HG03097 (cell line): ENCODE measurements around the gene SLC35F2.
"Not testable (repeated sequence)": the region's sequence is repeated elsewhere in the genome, so short reads cannot be mapped to it uniquely, and the experiment has no call there.

Source experiments
- ATAC-seq: cut with Tn5 transposase; IDR thresholded peaks from one replicate; pipeline ENCODE4 v1.9.1; 2021; ENCODE audit not compliant: unreplicated experiment, low FRiP score

The SLC35F2 gene

GRCh38 chr11:107842412-107843100 lies 16.0 kb downstream of the SLC35F2 start:
- ATAC-seq = no peak

- peak; percentile 19 for ATAC-seq
These were observed 18.5 kb downstream of the SLC35F2 start for GRCh38 chr11:107840129-107840484.

- ATAC-seq = no peak
These were observed 21.7 kb downstream of the SLC35F2 start for GRCh38 chr11:107836851-107837250.

GRCh38 chr11:107834995-107835394 lies 23.6 kb downstream of the SLC35F2 start:
- no peak for ATAC-seq

- not testable (repeated sequence) for ATAC-seq
These were observed 24.7 kb downstream of the SLC35F2 start for GRCh38 chr11:107833926-107834325.

- ATAC-seq = no peak
These were observed 27.6 kb downstream of the SLC35F2 start for GRCh38 chr11:107830915-107831540.

- ATAC-seq = no peak
These were observed 31.5 kb downstream of the SLC35F2 start for GRCh38 chr11:107827041-107827440.

GRCh38 chr11:107825875-107826274 lies 32.7 kb downstream of the SLC35F2 start:
- ATAC-seq = no peak

- ATAC-seq = no peak
These were observed 33.8 kb downstream of the SLC35F2 start for GRCh38 chr11:107824668-107825369.

GRCh38 chr11:107821199-107821927 lies 37.2 kb downstream of the SLC35F2 start:
- ATAC-seq = no peak

GRCh38 chr11:107819361-107820014 lies 39.1 kb downstream of the SLC35F2 start:
- no peak for ATAC-seq

GRCh38 chr11:107818491-107818890 lies 40.1 kb downstream of the SLC35F2 start:
- no peak for ATAC-seq

- ATAC-seq = no peak
These were observed 42.6 kb downstream of the SLC35F2 start for GRCh38 chr11:107816028-107816427.

GRCh38 chr11:107810875-107811274 lies 47.7 kb downstream of the SLC35F2 start:
- ATAC-seq = no peak

GRCh38 chr11:107808521-107808920 lies 50.1 kb downstream of the SLC35F2 start:
- no peak for ATAC-seq

GRCh38 chr11:107804971-107805370 lies 53.6 kb downstream of the SLC35F2 start:
- ATAC-seq = no peak

- no peak for ATAC-seq
These were observed 54.4 kb downstream of the SLC35F2 start for GRCh38 chr11:107804211-107804610.

GRCh38 chr11:107801641-107802040 lies 56.9 kb downstream of the SLC35F2 start:
- ATAC-seq = no peak

- peak; percentile 80 for ATAC-seq
These were observed 59.2 kb downstream of the SLC35F2 start for GRCh38 chr11:107799218-107799859.

- no peak for ATAC-seq
These were observed 66.5 kb downstream of the SLC35F2 start for GRCh38 chr11:107792049-107792443.
